Stimulated activated CD8-positive, alpha-beta memory T cell treated with anti-CD3 and anti-CD28 coated beads, Interleukin-4, amount 100 ng/mL, for 24 hours (primary cell): ENCODE measurements around the gene GTF2A1.
"Not testable (repeated sequence)": the region's sequence is repeated elsewhere in the genome, so short reads cannot be mapped to it uniquely, and the experiment has no call there.

Source experiments
- DNase-seq: peaks from one replicate; pipeline ENCODE4 v3.0.0-alpha.2; 2020; ENCODE audit warnings: low read depth

GTF2A1 gene

DNA sequence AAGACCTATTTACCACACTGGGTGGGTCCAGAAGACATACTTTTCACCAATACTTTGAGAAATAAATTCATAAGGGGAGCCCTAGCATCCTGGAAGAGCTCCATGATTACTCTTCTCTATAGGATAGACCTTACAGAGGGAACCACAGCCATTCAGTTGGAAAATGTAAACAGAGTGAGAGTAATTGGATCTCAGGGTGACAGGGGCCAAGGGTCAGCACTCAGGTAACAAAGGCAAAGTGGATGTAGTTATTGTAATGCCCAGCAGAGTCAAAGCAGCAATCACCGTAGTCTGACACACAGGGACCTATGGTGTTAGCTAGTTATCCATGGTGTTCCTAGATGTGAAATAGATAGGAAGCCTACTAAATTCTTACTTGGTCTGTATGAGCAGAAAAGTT is 10.8 kb upstream of the GTF2A1 start:
- no peak for DNase-seq

DNA sequence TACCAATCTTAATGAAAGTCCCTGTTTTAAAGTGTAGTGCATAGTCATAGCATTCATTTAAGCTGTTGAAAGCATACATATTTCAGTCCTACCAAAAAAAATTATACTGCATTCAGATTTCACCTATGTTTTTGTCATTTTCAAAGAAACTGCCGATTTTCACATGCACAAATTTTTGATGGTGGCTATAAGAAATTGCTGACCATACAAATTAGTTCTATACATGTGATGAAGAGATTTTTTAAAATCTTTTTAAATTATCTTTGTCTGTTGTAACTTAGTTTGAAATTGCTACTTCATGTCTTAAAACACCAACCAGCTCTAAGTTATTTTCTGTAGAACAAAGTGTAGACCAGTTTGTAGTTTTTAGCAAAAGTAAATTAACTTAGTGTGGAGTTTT is 3.5 kb upstream of the GTF2A1 start:
- DNase-seq, result no peak

DNA sequence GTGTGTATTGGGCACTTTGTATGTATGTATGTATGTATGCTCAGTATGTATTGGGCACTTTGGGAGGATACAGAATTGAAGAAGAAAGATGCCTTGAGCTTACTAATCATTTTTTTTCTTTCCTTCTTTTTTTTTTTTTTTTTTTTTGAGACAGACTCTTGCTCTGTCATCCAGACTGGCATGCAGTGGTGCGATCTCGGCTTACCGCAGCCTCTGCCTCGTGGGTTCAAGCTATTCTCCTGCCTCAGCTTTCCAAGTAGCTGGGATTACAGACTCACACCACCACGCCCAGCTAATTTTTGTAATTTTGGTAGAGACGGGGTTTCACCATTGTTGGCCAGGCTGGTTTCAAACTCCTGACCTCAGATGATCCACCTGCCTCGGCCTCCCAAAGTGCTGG is 3.0 kb upstream of the GTF2A1 start:
- DNase-seq, result not testable (repeated sequence)

DNA sequence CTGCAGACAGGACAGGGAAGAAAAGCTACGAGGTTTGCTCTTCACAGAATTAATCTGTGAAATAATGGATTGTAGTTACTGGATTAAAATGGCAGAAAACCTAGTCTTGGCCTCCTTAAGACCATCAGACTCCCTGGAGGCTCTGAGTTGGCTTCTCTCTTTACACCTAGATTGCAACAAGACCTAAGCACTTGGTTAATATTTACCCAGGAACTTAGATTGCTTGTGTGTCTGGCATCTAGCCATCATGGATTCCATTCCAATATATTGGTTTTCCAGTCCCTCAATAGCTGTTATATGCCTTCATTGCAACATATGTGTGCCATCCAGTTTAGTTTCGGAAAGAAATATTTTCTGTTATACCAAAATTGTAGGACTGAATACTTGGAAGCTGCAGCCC is 1.9 kb upstream of the GTF2A1 start:
- no peak for DNase-seq

DNA sequence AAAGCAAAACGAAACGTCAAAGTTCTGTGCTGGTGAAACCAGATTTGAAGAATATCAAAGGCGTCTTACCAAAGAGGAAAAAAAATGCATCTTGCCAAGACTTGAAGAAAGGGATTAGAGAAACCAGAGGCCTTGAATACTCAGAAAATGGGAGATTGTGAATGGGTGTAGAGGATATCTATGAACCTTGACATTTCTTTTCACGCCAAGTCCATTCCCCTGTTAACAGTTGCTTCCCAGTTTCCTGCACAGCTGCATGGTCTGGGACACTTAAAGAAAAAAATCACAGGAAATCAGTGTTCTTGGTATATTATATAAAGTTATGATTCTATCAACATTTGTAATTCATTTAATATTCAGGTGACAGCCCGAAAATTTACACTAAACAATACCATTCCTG is 1.4 kb upstream of the GTF2A1 start:
- no peak for DNase-seq

DNA sequence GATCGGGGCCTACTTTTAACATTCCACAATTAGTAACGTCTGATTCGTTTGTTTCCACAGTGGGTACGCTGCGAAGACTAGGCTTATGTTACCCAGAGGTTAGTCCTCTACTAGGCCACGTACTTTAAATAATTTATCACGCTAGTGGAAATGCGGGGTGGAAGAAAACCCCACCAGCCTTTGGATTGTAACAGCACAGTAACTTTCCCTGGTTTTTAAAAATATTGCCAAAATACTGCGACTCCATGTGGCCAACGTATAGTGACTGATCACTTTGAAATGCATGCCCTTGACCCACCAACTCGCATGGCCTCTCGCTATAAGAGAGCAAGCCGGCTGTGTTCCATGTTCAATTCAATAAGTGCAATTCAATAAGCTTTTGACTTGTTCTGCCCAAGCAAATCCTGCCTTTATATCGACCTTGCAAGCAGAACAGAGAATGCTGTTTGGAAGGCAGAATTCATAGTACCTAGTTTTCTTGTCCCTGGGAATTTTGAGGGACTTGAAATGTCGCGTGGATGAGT is 882 bp upstream of the GTF2A1 start:
- DNase-seq, result no peak

DNA sequence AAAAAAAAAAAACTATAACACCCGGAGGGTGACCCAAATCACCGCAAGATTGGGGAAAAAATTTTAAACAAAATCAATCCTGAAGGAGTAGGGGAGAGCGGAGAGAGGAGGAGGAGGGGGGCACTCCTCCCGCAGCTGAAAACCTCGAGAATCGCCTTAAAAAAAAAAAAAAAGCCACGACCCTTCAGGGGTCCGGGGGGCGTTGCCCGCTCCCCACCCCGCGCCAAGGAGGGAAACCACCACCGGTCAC is 254 bp downstream of the GTF2A1 start:
- no peak for DNase-seq

DNA sequence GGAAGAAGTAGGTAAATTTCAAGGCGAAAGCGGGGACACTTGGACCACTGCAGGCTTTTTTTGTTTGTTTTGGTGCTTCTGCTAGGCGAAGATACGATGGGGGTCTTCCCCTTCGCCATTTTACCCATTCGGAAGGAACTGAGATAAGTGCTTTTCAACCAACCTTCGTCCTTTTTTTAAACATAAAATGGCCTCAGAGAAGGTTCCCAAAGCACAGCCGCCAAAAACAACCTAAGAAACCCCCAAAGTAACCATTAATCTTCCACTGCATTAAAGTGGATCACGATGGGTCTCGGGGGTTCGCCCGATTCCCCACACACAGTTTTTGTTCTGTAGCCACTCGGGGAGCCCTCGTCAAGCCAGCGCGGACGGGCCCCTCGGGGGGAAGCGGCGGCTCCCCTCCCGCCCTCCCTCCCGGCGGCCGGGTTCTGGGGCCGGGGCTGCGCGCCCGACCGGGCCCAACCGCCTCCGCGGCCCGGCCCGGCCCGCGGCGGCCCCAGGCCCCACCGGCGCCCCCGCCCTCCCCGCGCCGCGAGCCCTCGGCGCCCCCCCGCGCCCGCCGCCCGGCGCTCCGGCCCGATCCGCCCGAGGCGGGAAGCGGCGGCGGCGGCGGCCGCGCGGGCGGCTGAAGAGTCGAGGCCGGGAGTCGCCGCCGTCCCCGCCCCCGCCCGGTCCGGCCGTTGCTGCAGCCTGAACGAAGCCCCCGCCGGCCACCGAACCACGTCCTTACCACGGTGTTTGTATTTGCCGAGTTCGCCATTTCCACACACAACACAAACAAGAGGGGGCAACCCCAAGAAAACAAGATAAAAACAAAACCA is 790 bp downstream of the GTF2A1 start:
- peak; percentile 17 for DNase-seq

DNA sequence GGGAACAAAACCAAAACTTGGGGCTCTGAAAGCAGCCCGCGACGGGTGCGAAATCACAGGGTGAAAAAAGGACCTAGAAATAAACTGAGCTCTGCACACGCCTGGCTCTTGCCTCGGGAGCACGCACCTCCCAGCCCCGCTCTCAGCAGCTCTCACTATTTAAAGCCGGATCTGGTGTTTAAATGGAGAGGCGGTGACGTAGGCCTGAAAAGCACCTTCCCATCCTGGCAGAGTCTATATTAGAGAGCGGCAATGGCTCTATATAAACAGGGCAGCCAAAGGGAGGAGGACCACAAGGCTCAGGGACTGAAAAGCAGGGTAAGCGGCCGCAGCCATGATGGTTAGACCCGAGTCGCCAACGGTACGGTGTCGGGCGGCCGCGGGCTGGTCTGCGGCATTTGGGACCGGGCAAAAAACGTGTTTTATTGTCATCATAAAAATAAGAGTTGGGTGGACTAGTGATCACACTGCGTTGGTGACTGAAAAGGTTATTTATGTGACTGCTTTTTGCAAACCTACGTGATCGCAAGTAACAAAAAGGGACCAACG is 1.5 kb downstream of the GTF2A1 start:
- DNase-seq, result peak; percentile 59

DNA sequence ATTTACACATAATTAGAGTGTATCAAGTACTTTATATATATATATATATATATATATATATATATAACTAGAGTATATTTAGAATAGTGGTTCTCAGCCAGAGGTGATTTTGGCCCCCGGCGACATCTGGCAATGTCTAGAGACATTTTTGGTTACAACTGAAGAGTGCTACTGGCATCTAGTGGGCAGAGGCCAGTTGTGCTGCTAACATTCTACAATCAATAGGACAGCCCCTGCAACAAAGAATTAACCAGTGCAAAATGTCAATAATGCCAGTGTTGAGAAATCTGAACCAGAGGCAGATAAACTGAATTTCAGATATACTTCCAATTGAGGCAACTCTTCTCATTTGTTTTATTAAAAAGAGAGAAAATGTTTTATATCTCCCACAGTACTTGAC is 8.9 kb downstream of the GTF2A1 start:
- no peak for DNase-seq

DNA sequence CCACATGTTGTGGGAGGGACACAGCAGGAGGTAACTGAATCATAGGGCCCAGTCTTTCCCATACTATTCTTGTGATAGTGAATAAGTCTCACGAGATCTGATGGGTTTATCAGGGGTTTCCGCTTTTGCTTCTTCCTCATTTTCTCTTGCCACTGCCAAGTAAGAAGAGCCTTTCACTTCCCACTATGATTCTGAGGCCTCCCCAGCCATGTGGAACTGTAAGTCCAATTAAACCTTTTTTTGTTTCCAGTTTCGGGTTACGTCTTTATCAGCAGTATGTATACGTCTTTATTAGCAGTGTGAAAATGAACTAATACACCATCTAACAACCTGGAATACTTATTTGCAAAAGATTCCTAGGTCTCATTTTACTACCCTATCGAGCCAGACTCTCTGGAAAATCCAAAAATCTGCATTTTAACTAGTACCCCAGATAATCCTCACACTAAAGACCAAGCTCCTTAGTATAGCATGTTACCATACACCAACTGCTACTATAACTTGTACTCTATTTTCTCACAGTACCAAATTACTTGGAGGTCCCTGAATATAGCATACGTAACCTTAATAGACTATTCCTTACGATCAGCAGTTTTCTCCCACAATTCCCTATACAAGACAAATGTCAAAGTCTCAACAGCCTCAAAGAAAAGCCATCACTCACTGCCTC is 11.5 kb downstream of the GTF2A1 start:
- no peak for DNase-seq

DNA sequence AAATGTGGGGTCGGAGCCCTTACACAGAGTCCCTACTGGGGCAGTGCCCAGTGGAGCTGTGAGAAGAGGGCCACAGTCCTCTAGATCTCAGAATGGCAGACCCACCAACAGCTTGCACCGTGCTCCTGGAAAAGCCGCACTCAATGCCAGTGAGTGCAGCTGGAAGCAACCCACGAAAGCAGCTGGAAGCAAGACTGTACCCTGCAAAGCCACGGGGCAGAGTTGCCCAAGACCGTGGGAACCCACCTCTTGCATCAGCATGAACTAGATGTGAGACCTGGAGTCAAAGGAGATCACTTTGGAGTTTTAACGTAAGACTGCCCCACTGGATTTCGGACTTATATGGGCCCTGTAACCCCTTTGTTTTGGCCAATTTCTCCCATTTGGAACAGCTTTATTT is 12.3 kb downstream of the GTF2A1 start:
- no peak for DNase-seq

DNA sequence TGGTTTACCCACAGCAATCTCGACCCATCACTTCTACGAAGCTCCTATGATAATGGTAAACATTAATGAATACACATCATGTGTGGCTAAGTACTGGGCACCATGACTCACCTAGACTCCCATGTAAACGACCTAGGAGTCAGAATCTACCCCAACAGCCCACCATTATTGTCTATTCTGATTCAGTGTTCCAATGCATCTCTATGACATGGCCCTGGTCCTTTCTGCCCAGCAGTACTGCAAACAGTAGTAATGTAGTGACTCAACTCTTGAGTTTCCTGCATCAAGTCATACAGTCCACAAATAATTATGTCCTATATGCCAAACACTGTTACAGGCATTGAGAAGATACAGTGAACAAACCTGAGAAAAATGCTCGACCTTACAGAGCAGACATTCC is 14.6 kb downstream of the GTF2A1 start:
- DNase-seq, result no peak

DNA sequence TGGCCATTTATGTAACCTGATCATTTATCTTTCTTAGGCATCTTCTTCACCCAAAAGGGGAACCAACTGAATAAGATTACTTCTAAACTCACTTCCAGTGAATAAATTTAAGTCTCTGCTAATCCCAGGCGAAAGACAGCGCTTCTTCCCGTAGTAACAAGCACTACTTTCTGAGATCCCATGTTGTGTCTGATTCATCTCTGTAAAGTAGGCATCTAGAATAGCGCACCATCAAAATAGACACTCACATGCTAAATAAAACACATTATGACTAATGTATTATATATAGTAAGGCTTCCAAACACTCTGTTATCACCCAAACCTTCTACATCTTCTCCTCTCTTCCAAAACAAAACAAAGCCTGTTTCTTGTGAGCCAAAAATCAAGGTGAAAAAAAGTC is 15.1 kb downstream of the GTF2A1 start:
- DNase-seq, result no peak

DNA sequence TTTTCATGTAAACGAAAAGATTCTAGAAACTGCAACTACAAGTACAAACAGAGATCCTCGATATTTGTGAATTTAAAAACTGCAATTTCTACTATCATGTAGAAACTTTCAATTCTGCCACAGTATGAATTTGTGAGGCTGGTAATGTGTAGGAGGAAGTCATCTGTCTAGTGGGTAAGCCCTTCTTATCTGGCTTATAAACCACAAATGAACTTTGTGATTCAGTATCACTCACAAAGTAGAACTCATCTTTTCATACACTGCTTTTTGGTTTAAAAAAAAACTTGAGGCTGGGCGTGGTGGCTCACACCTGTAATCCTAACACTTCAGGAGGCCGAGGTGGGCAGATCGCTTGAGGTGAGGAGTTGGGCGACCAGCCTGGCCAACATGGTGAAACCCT is 20.7 kb downstream of the GTF2A1 start:
- DNase-seq, result no peak

DNA sequence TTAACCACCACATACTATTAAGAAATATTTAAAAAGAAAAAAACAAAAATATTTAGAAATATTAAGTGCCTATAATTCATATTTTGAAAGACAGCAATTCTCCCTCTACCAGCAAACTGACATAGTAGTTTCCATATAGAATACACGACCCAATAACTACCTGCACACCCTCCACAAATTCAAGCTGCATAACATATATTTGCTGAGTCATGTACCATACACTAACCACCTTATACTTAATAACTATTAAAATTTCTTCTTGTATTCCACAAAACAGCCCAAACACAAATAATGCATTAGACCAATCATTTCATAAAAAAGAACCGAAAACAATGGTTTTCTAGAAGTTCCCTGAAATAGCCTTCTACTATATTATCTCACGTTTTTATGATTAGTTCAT is 21.7 kb downstream of the GTF2A1 start:
- DNase-seq, result no peak

DNA sequence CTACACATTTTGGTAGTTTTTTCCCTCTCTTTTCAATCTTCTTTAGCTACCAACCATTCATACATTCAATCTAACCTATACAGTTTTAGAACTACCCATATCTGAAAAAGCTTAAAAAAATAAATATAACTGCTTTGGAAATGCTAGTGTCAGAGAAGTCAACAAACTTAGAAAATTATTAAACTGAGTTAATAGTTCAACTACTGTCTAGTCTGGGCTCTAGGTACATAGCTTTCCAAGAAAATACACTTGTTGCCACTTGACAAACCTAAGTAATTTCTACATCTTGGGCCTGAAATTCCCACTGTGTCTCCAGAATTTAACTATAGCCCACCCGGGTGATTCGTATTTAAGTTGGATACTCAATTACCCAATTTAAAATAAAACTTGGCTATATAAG is 22.1 kb downstream of the GTF2A1 start:
- DNase-seq, result no peak

DNA sequence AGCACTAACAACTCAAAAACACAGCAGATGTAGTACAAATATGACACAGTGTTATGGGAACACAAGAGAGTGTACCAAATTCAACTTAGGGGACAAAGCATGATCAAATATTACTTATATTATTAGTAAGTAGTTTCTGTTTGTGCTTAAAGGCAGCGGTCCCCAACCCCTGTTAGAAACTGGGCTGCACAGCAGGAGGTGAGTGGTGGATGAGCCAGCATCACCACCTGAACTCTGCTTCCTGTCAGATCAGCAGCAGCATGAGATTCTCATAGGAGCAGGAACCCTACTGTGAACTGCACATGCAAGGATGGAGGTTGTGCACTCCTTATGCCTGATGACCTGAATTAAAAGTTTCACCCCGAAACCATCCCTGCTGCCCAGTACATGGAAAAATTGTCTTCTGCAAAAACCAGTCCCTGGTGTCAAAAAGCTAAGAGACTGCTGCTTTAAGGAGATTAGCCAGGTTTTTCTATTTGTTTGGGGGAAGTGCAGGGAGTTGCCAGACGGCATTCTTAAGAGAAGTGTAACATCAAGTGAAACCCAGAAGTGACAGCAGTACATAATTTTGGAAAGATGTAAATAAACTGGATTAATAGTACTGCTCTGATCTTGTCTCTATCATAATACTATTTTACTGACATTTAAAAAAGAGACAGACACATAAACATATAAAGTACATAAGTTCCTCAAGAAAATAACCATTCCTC is 26.7 kb downstream of the GTF2A1 start:
- DNase-seq, result no peak

DNA sequence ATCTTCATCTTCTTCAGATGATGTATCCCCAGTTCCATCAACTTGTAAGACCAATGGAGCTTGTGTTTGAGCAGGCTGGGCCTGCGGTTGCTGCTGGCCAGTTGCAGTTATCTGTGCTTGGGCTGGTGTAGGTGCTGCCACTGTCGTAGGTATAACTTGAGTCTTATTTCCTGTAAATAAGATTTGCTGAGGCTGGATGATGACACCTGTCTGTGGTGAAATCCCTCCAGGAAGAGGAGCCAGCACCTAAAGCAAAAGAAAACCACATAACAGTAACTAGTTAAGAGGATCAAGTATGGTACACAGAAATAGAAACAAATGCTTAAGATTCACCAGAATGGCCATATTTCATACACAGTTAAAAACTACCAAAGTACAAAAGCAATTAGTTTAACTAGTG is 28.2 kb downstream of the GTF2A1 start:
- DNase-seq, result no peak

DNA sequence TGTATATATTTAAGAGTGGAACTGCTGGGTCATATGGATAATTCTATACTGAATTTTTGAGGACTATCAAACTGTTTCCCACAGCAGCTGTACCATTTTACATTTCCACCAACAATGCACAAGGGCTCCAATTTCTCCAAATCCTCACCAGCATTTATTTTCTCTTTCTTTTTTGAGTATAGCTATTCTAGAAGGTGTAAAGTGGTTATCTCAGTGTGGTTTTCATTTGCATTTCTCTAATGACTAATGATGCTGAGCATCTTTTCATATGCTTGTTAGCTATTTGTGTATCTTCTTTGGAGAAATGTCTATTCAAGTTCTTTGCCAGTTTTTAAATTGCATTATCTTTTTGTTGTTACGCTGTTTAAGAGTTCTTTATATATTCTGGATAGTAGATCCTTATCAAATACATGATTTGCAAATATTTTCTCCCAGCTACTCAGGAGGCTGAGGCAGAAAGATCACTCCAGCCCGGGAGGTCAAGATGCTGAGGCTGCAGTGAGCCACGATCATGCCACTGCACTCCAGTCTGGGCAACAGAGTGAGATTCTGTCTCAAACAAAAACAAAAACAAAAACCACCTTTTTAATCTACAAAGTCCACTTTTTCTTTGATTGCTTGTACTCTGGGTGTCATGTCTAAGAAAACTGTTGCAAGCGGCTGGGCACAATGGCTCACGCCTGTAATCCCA is 32.8 kb downstream of the GTF2A1 start:
- DNase-seq, result no peak

DNA sequence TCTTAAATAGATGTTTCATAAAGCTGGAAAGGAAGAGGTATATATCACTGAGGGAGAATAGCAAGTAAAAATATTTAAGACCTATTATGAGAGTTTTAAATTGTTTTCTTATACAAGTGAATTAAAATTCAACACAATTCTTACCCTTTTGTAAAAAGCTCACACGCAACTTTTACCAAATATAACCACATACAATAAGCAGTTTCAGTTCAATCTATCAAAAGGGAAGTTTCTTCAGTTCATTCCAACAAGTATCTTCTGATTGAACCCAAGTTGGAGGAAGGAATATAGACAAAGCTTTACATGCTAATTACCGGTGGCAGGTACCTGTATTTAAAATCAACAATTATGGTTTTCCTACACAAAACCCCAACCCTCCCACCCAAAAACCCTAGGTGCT is 41.1 kb downstream of the GTF2A1 start:
- DNase-seq, result no peak

DNA sequence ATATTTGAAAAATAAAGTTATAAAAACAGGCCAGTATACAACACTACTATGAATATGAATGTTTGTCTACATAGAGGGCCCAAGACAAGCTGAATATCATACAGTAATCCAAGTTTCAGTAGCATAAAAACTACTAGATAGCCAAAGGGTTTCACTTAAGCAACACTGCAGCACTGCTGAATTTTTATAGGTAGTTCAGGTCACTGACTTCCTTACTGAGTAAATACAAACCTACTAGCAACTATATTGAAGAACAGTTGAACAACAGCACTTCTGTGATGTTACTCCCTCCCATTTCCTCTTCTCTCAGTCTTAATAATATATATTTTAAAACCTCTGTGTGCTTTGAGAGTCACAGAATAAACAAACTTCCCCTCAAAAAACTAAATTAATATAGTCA is 42.7 kb downstream of the GTF2A1 start:
- no peak for DNase-seq
